SK-N-SH (cell line): ENCODE data around the gene TNFRSF1B. TPM values are rescaled to one million over a fixed set of nuclear protein-coding genes. Genes with fewer than 3 reads are reported as not detected.

Experiments used
- polyA plus RNA-seq, 3 experiments: library from polyadenylated mRNA; depleted of rRNA; stranded (reverse); fragments of >200 nt; gene quantifications; 2 replicates each; pipeline ENCODE4 v1.2.3, GENCODE V29; 2012
- small RNA-seq, 7 experiments: library from RNA; depleted of rRNA; stranded (forward); fragments of <200 nt; gene quantifications; one replicate each; pipeline ENCODE3, GENCODE V24; 2012

Gene TNFRSF1B
- polyA plus RNA-seq, 1 of the 3 experiments (the other 2 are of a cell fraction) = 0.36 TPM

Small RNA genes within 50 kb of the gene (small RNA-seq; reads per million reads assigned to genes)
- gene MIR4632 (0 reads per million in 7 experiments), gene RF00156 (0 reads per million in 7 experiments)

Other genes with a start within 250 kb of the TNFRSF1B start
- 66.1 and 67.9 TPM in 2 replicates for gene KIAA2013, start 240.6 kb upstream of the TNFRSF1B start, polyA plus RNA-seq (2012; rRNA removed)
- gene PLOD1, start 232.3 kb upstream of the TNFRSF1B start, polyA plus RNA-seq (2012; rRNA removed) = 204 and 257 TPM in 2 replicates
- 43.2 and 46.1 TPM in 2 replicates for gene MFN2, start 186.5 kb upstream of the TNFRSF1B start, polyA plus RNA-seq (2012; rRNA removed)
- gene MIIP, start 147.5 kb upstream of the TNFRSF1B start, polyA plus RNA-seq (2012; rRNA removed) = 24.0 and 25.6 TPM in 2 replicates
- gene TNFRSF8, start 103.7 kb upstream of the TNFRSF1B start, polyA plus RNA-seq (2012; rRNA removed) = 0.07 TPM in 1 of 2 replicates, not detected in the other
- gene VPS13D, start 63.0 kb downstream of the TNFRSF1B start, polyA plus RNA-seq (2012; rRNA removed) = 14.4 and 15.0 TPM in 2 replicates